HG02885 (cell line): Measurements from ENCODE around the gene TLX2.

Source experiments
- ATAC-seq: cut with Tn5 transposase; IDR thresholded peaks from one replicate; pipeline ENCODE4 v1.9.1; 2021; ENCODE audit warnings: mild to moderate bottlenecking; ENCODE audit not compliant: unreplicated experiment, poor library complexity

Gene TLX2

GRCh38 chr2:74510272-74510671, 4.0 kb upstream of the TLX2 start:
- no peak for ATAC-seq

GRCh38 chr2:74511104-74511989, 2.9 kb upstream of the TLX2 start:
- ATAC-seq: no peak

DNA sequence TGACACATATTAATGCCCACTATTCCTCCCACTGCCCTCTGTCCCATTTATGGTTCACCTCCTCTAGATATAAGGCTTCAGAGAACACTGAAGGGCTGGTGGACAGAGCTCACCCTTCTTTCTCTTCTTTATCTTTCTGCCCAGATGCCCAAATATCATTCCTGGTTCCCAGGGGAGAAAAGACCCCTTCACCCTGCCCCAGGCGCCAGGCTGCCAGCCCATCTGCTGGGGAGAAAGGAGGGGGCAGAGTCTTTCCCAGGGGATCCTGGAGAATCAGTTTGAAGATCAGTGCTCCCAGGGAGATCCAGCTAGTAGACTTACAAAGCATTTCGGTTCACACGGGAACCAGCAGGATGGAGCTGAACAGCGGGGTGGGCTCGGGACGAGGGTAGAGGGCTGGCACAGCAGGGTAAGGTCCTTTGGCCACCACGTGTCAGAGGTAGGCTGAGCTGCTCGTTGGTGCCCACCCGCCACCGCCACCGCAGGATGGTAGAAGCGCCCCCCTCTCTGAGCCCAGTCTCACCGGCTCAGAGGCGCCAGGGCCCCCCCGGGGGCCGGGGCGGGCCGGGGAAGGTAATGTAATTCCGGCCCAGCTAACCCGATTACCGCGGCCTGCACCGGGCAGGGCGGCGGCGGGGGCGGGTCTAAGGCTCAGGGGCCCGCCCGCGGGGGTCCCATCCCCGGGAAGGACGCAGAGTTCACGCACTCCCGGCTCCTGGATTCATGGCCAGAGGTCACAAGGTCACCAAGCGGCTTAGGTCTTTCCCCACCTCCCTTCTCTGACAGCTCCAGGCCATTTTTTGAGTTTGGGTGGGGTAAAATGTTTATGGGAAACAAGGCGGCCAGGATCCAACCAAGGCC, 1.3 kb upstream of the TLX2 start:
- no peak for ATAC-seq

GRCh38 chr2:74513605-74514367, 464 bp upstream of the TLX2 start:
- no peak for ATAC-seq

DNA sequence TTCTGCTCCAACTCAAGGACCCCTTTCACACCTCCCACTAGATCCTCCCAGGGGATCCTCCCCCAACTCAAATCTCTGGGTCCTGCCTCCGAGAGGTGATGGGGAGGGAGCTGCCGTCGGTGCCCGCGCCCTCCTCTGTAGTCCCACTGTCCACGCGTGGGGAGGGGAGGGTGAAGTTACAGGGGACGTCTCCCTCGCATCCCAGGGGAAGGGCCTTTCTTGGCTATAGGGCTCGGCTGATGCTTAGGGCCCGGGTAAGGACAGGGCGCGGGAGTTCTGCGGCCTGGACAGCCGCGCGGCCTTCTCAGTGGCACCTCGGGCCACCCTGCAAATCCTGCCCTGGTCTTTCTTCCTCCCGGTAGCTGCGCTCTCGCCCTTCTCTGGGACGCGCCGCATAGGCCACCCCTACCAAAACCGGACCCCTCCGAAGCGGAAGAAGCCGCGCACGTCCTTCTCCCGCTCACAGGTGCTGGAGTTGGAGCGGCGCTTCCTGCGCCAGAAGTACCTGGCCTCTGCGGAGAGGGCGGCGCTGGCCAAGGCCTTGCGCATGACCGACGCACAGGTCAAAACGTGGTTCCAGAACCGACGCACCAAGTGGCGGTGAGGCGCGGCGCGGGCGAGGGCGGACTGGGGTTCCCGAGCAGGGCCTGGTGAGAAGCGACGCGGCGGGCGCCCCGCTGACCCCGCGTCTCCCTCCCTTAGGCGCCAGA, 1.2 kb downstream of the TLX2 start:
- peak; percentile 24 for ATAC-seq

DNA sequence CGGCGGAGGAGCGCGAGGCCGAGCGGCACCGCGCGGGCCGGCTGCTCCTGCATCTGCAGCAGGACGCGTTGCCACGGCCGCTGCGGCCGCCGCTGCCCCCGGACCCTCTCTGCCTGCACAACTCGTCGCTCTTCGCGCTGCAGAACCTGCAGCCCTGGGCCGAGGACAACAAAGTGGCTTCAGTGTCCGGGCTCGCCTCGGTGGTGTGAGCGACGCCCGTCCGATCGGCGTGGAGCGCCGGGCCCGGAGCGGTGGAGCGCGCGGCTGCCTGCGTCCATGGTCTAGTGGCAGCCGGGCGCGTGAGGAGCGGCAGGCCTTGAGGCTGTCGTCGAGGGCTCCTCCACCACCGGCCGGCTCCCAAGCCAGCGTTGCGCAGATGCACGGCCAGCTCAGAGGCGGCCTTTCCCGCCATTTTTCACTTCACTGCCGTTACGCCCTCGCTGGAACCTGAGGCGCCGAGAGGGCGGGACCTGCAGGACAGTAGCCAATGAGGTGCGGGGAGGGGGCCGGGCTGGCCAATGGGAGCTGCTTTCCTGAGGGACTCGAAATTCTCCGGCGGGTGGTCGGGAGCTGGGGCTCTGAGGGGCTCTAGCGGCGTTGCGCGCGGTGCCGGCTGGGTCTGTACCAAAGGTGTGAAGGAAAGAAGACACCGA, 1.9 kb downstream of the TLX2 start:
- peak; percentile 75 for ATAC-seq

DNA sequence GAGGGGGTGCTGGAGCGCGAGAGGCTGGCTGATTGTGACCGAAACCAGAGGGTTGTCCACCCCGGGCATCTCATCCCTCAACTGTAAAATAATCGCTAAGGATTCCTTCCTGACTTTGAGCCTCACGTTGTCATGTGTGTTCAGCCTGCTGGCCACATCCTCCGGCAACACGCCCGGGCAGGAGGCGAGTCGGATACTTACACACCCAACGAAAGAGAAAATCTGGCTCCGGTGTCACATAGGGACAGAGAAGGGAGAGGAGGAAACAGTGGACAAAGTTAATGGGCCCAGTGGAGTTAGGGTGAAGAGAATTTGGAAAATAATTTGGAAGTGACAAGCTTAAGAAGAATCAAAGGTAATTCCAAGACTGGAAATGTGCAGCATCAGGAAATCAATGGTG, 2.4 kb downstream of the TLX2 start:
- ATAC-seq: no peak

- no peak for ATAC-seq
Observed at GRCh38 chr2:74522516-74522915, 8.3 kb downstream of the TLX2 start.

GRCh38 chr2:74524005-74524404, 9.8 kb downstream of the TLX2 start:
- no peak for ATAC-seq

GRCh38 chr2:74524955-74525716, 10.9 kb downstream of the TLX2 start:
- ATAC-seq: no peak

DNA sequence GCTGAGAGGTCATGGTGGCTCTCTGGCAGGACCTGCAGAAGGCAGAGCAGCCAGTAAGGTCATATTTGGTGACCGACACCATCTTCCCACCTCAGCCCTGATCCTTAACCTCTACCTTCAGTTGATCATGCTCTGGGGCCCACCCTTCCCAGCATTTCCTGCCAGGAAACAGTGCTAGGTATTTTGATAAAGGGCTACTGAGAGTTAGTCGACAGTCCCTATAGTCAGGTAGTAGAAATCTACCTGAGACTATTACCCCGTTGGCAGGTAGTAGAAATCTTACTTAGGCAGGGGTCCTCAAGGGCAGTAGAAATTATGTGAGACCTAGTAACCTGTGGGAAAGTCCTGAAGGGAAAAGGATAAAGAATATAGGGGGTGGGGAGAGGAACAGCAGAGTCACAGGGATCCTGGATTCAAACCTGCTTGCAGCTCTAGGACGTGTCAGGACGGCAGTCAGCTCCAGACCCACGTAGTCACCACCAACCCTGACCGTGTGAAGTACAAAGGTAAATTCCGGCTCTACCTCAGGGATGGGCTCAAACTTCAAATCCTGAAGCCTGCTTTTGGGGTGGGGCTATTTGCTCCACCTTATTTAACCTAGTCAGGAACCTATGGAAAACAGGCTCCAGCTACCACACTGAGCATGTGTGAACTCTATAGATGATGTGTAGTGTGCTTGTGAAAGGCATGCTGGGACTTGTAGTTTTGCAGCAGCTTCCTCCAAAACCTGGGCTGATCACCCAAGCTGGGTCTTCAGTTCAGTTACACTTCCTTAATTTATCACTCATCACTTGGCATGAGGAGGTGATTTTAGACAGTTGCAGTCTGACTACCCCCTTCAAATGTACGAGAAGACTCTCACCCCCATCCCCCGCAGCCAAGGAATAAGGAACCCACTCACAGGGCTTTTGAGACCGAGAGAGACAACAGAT, 11.7 kb downstream of the TLX2 start, which contains the start of gene DQX1:
TSS of gene DQX1 (minus strand) at position 515 of the 932 bp plus-strand sequence. CDS start at position 13, 502 bp downstream.
- no peak for ATAC-seq

DNA sequence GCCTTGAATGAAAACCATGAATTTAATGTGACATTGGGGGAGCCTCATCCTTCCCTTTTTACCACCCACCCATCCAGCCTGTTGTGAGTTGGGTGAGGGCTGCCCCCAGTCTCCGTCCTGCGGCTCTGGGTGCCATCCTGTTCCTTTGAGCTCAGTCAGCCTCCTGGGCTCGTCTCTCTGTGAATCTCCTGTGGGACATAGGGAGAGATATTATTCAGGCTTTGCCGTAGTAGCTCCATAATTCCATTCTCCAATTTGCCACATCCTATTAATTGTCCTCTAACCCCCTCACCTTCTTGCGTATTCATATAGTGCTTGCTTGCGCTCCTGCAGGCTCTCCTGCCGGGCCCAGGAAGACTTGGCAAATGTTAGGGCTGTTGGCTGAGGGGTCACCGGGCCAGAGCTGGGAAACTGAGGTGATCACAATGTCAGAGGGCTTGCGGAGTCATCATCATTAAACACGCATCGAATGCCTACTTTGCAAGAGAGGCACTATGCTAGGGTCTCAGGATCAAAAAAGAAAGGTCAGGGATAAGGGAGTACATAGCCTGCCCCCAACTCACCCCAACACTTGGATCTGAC, 12.5 kb downstream of the TLX2 start:
- ATAC-seq: no peak

DNA sequence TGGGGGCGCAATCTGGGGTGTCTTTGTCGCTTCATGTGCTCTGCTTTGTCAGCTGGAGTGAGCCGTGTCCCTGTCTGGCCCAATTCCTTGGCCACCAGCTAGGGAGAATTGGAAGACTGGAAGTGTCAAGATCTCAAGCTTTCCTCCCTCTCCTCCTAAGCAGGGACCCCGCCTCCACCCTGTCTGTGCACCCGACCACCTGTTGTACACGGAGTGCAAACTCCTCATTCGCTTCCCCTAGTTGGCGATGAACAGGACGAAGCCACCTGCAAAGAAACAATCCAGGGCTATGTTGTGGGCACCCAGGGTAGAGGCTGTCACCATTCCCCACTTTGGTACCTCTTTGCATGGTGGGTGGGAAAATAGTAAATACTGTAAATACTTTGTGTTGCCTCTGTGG, 13.5 kb downstream of the TLX2 start:
- ATAC-seq: no peak

DNA sequence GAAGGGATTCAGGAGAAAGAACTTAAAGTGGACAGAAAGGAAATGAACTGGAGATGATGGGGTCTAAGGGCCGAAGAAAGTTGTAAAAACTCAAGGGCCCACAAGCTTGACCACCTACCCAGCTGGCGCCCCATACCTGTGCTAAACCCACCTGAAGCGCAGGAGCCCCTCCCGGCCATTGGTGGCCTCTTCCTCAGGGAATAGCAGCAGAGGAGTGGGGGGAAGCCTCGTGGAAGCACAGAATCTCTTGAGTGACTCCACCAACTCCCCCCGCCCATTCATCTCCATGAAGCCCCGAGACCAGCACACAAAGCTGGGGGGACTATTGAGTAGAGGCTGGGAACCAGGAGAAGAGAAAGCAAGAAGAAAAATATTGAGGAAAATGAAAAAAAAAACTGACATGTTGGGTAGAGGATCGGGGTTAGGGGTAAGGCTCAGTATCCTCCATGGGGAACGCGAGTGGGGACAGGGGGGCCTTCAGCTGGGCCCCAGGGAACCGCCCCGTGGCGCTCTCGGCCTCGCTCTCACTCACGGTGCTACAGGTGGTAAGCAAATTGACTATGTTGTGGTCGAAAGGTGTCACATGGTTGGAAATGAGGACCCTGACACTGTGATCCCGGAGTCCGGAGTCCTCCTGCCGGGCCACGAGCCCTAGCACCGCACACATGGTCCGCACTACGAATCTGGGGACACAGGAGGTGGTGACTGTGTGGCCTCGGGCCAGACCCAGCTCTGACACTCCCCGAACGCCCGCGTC, 14.5 kb downstream of the TLX2 start:
- ATAC-seq: peak; percentile 5

GRCh38 chr2:74529357-74530238, 15.3 kb downstream of the TLX2 start, which contains the start of the genes AUP1 and HTRA2:
AUP1 (minus strand) TSS chr2:74529706; CDS start chr2:74529629, 77 bp downstream.
HTRA2 (plus strand) TSS chr2:74529933; CDS start chr2:74530007, 74 bp downstream.
- peak; percentile 82 for ATAC-seq
